Superior temporal gyrus (tissue), 1 donor: ENCODE results near the gene GALNT13.
A peak's percentile ranks its signal among the peaks of the same experiment; 100 is the strongest.

ENCODE experiments used
- DNase-seq: peaks from one replicate; pipeline ENCODE4 v3.0.0-alpha.2; 2016; ENCODE audit errors: extremely low spot score

GALNT13 gene

DNA sequence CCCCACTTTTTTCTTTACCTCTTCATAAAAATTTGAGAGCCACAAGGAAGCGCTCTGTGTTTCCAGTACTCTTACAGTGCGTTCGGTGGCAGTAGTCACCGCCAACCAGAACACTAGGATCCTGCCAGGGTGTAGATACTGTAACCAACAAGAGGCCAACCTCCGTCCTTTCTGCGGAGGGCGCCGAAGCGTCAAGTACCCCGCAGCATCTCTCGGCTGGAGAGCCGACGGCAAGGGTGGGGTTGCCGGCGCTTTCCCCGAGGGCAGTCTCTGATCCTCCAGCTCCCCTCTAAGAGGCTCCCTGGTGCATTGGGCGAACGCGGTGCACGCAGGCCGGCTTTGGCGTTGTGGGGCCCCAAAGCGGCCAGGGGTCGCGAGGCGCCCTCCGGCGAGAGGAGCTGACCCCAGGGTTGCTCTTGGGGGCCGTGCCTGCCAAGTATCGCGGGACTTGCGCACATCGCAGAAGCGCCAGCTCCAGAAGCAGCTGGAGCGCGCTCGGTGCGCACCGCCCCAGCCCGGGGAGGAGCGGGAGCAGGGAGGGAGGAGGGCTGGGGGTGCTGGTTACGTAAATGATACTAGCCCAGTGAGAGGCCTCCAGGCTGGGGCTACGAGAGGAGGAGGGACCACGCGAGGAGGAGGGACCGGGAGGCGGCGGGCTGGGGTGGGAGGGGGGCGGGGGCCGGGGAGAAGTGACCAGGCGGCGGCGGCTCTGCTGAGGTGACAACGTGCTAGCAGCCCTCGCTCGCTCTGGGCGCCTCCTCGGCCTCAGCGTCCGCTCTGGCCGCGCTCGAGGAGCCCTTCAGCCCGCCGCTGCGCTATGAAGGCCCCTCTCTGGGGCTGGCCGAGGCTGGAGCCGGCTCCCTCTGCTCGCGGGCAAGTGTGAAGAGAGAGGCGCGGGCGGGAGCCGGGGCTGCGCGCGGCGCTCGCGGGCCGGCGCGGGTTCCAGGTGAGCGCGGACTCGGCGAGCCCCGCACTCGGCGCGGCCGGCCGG, at the start of gene GALNT13:
Gene GALNT13, plus strand, starts transcription at position 692 of the 991 bp plus-strand sequence.
- peak; percentile 88 for DNase-seq

- DNase-seq, result no peak
These were observed 47.8 kb upstream of the GALNT13 start for GRCh38 chr2:153823880-153824279.

GRCh38 chr2:153828335-153828734, 43.4 kb upstream of the GALNT13 start:
- no peak for DNase-seq

- no peak for DNase-seq
These were observed 37.1 kb upstream of the GALNT13 start for GRCh38 chr2:153834662-153835061.

DNA sequence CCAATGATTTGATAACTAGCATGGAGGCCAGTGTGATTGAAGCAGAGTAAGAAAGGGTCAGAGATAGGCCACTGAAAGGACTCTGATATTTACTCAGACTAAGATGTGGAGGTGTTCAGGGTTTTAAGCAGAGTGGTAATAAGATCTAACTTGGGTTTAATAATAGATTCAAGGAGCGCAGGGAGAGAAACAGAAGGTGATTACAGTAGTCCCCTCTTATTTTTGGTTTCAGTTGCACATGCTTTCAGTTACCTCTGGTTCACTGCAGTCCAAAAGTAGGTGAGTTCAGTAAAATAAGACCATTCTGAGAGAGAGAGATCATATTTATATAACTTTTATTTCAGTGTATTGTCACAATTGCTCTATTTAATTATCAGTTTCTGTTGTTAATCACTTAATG, 13.5 kb upstream of the GALNT13 start:
- DNase-seq, result no peak

DNA sequence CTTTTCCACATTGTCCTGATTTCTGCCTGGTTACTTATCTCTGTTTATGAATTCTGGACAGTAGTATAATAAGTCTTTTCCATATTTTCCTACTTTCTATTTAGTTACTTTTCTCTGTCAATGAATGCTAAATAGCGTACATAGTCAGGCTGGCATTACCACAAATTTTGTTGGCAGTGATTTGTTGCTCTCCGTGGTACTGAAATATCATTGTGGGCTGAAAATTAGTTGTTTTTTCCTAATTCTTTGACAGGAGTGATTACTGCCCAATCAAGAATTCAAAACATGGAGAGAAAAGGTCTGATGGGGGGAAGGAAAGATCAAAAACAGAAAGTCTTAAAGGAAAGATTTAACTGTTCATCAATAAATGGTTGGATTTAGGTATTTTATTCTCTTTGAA, 7.7 kb upstream of the GALNT13 start:
- DNase-seq, result no peak

DNA sequence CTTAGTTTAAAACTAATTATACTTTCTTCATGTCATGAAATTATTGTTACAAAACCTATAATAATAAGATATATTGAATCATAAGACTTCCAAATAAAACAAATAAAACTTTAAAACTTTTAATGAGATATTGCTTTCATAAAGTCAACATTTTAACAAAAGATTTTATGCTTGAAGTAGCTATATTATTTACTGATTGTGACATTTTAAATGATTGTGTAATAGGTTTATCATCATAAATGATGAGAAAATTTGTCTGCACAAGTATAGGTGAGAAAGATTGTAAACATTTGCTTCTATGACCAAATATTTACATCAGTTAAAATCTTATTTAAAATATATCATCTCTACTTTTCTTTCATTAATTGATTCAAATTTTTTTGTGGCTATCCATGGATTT, 5.1 kb upstream of the GALNT13 start:
- no peak for DNase-seq

DNA sequence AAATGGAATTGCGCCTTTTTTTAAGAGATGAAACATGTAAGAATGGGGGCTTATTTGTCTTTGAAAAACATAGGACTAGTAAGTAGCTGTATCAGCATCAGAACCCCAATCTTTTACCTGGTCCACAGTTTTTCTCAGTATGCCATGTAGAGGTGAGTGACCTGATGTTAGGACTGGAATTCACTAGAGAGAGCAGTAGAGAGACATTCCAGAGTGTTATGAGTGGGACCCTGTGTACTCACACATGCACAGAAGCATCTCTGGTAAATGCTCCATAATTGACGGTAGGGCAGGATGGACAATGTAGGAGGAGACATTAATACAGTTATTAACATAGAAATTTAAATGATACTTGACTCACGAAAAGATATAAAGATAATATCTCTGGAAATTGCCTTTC, 1.4 kb upstream of the GALNT13 start:
- DNase-seq, result peak; percentile 60

DNA sequence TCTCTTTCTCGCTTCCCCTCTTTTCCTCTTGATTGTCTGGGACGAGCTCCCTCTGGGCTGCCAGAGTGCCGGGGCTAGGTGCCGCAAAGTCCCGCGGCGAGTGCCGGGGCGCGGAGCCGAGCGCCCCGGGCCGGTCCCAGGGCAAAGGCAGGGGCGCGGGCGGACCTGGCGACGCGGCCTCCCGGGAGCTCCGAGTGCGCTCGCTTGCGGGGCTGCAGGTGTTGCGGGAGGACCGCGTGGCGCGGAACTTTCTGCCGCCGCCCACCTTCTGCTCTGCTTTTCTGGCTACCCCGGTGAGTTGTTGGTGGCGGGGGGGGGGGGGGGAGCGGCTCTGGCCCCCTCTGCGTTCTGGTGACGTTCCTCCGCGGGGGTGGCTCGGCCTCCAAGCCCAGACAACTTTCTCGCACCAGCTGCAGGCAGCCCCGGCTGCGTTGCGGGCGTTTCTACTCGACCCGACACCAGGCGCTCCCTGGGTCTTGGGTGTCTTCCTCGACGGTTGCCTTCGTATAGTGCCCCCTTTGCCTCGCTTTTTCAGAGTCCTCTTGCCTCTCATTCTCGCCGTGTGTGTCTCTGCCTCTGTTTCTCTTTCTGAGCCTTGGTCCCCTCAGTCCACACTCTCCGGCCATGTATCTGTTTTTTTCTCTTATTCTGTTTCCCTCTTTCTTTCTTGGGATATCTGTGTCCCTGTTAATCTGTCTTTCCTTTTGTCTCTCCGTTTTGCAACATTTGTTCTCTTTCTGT, 759 bp downstream of the GALNT13 start:
- no peak for DNase-seq

DNA sequence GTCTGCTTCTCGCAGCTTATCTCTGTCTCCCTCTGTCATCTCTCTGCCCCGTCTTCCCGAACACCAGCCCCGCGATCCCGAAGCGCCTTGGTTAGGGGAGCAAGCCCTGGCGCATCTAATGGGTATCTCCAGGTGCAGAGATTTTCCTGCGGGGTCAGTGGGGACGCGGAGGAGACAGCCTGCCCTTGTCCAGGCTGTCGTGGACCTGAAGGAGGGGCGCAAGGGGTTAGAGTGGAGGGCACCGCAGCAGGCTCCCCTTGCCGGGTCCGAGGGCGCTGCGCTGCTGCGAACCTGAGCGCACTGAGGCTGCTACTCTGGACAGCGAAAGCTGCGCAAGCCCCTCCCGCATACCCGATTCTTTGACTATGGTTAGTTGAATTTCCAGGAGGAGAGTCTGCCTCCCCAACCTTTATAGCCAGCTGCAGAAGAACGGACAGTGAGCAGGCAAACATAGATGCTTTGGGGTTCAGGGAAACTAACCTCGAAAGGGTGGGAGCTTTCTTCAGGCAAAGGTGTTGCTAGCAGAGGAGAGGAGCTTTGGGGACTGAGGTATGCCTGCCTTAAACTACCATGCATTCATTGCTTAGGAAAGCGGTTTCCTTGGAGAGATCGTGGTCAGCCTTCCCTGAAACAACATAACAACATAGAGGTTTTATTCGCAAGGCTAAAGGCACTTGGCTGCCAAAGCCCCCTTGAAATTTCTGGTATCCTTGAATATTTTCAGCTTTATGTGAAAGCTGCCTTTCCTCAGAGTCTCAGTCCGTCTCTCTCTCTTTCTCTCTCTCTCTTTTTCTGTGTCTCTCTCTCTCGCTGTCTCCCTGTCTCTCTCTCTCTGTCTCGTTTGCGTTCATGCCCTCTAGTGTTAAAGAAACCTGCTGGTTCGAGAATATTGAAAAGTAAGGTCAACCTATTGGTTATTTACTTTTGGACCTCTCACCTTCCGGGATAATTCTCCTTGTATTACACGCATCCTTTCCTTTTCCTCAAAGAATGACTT, 1.6 kb downstream of the GALNT13 start:
- peak; percentile 53 for DNase-seq

DNA sequence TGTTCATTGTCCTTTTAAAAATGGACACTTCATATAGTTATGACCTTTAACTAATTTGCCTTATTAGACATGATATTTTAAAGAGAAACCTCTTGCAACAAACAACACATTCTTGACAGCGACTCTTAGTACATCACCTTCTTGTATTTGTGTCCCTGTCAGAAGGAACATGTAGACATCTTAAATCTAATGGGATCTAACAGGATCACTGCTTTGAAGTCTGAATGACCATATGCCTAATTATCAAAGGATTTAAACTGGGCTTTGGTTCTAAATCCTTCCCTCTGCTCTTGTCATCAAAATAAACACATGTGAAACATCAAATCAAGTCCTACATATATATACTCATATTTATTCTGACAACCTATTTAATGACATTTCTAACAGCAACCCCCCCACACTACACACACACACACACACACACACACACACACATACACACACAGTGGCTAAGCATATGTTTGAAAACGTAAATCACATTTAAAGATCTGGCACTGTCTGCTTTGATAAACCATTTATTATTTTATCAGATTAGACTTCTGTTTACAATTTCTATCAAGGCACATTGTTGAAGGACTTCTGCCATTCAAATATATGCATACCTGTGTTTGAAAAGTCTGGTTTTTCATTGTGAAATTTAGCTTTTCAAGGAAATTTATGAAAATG, 4.2 kb downstream of the GALNT13 start:
- DNase-seq, result no peak

GRCh38 chr2:153880926-153881325, 9.2 kb downstream of the GALNT13 start:
- no peak for DNase-seq

DNA sequence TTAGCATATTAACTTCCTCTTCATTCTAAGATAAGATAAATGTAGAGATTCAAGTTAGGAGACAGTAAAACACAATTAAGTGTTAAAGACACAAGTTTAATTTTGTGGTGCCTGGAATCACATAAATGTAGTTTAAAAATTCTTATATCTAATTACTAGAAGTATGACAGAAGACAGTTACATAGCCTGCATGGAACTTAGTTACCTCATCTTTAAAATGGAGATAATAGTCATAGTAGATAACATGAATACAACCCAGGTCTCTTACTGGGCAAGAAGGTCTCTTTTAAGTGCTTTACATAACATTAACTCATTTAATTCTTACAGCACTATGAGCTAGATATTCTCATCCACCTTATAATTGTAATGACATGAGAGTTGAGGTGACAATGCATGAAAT, 15.1 kb downstream of the GALNT13 start:
- no peak for DNase-seq

DNA sequence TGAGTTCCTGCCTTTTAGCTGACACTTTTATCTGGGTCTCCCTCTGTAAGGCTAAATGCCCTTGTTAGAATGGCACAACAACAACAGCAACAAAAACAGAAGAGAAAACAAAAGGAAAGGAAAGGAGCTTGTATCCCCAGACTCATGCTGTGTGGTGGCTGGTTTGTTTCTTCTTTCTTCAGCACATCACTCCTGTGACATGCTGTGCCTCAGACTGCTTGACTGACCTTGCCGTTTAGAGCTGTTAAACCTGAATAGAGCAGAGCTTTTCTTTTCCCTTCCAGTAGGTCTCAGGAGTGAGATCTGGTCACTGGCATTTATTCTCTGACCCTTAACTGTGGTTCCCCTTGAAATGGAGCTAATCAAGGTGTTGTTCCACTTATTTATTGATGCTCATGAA, 18.9 kb downstream of the GALNT13 start:
- no peak for DNase-seq

DNA sequence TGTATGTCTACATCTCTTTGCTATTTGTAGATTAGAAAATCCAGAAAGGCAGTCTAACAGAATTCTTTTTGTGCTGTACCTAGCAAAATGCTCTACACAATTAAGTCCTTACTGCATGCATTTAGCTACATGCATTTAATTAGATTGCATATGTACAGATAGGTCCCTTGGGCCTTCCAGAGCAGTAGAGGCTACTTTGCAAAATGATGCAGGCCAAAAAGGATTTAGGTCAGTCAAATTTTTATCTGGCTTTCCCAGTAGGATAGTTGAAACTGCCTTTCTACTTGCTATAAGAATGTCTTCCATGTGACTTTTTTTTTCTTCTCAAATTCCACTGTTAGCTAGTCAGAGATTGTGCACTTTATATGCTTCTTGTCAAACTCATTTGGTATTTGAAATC, 19.3 kb downstream of the GALNT13 start:
- no peak for DNase-seq

GRCh38 chr2:153912798-153913396, 41.2 kb downstream of the GALNT13 start:
- DNase-seq, result no peak

GRCh38 chr2:153917570-153917969, 45.8 kb downstream of the GALNT13 start:
- DNase-seq, result no peak

GRCh38 chr2:153935511-153935910, 63.8 kb downstream of the GALNT13 start:
- no peak for DNase-seq

DNA sequence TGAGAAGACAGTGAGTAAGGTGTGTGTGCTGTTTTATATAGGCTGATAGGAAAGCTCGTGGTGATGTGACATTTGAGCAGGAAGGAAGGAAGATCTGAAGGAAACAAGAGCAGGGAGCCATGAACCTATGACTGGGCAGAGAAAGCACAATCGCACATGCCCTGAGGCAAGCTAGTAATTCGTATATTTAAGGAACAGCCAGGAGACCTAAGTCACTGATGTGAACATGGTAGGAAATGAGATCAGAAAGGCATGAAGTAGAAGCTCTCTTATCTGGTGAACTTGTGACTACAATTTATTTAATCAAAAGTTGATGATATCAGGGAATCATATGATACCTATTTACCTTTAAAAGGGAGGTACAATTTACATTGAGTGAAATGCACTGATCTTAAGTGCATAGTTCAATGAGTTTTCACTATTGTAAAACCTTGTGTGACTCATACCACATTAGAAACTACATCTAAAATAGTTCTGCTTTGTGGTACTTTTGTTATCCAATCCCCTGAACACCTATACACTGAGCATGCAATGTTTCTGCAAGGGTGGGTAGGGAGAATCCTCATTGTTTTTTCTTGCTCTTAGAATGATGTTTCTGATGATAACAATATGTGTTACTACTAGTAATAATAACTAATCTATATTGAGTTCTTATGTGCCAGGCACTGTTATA, 67.5 kb downstream of the GALNT13 start:
- DNase-seq, result no peak

DNA sequence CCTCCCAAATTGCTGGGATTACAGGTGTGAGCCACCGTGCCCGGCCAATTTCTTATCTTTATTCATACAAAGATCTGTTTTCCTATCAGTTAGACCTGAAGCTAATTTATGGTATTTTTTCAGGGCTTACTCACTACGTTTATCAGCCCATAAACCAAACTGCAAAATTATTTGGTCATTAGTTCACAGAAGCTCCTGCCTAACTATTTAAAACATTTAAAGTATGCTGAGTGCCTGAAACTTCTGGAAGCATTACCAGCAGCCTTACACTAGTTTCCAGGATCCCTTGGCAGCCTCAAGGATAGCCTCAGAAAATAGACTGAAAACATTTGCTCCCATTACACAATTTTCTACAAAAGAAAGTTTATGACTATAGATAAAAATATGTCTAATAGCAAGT, 68.8 kb downstream of the GALNT13 start:
- DNase-seq, result no peak
